ENCODE measurements around the gene KCTD3.
A peak's percentile ranks its signal among the peaks of the same experiment; 100 is the strongest.

The KCTD3 gene

DNA sequence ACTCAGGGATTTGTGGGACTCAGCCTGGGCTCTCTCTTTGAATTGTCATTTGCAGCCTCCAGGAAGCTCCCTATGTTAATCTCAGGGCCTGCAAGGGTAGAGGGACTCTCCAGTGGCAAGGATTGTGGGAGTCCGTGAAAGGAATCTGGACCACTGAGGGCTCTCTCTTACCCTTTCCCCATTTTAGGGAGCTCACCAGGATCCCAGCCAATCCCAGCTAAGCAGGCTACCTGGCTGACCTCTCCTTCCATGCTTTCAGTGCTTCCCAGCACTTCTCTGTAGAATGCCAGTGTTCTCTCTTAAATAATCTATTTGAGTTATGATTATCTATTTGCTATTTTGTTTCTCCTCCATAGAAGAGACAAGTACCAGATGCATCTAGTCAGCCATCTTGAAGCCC, 9.6 kb upstream of the KCTD3 start:
- no peak for DNase-seq

DNA sequence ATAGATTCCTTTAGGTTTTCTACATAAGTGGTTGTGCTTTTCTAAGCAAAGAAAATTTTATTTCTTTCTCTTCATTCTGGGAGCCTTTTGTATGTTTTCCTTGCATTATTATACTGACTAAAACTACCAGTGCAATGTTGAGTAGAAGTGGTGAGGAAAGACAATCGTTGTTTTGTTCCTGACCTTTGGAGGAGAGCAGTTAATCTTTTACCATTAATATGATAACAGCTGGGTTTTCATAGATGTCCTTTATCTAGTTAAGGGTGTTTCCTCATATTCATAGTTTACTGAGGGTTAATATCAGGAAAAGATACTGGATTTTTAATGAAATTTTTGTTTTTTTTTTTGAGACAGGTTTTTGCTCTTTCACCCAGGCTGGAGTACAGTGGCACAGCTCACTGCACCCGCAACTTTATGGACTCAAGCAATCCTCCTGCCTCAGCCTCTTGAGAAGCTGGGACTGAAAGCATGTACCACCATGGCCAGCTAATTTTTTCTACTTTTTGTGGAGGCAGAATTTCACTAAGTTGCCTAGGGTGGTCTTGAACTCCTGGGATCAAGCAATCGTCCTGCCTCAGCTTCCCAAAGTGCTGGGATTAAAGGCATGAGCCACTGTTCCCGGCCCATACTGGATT, 9.0 kb upstream of the KCTD3 start:
- DNase-seq, result no peak

DNA sequence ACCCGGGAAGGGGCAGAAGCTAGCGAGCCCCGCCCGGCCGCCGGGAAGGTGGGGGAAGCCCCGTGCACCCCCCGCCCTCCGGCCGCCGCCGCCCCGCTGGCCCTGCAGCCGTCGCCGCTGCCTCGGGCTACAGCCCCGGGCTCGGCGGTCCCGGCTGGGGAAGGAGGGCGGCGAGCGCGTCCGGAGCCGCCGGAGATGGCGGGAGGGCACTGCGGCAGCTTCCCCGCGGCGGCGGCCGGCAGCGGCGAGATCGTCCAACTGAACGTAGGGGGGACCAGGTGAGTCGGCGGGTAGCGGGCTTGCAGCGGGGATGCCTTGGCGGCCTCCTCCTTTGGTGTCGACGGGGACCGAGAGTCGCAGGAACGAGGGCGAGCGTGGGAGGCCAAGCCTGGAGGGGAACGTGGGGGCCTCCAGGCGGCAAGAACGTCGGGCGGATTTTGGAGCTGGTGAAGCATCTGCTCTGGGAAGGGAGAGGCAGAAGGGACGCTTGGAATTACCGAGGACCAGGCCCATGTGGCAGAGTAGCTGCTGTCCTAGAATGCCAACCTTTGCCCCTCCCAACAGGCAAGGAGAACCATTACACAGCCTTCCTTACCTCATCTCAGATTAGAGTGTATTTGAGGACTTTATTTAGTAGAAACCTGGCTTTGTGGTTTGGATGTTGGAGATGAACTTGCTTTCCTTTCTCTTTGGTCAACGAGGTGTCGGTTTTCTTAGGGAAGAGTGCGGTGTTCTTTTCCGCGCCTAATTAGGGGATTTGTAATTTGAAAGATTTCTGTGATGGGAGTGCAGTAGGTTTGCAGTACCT, 591 bp downstream of the KCTD3 start:
- DNase-seq, result peak; percentile 3 to 40

DNA sequence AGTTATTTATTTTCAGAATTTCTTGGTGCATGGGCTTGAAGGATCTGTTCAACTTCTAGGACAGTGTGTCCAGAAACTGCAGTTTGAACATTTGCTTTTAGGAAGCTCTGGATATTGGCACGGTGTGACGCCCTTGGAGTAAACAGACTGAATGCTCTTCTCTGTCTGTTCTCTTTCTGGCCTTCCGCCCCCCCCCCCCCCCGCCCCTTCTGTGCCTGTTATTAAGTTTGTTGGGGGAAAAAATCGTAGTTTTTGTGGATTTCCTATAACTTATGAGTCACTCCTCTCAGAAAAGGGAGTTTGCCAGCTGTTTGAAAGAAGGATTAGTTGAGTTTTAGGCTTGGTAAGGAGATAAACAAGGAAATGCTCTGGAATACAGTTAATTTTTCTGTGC, 1.2 kb downstream of the KCTD3 start:
- peak in 1 of 2 donors; percentile 4 for DNase-seq

DNA sequence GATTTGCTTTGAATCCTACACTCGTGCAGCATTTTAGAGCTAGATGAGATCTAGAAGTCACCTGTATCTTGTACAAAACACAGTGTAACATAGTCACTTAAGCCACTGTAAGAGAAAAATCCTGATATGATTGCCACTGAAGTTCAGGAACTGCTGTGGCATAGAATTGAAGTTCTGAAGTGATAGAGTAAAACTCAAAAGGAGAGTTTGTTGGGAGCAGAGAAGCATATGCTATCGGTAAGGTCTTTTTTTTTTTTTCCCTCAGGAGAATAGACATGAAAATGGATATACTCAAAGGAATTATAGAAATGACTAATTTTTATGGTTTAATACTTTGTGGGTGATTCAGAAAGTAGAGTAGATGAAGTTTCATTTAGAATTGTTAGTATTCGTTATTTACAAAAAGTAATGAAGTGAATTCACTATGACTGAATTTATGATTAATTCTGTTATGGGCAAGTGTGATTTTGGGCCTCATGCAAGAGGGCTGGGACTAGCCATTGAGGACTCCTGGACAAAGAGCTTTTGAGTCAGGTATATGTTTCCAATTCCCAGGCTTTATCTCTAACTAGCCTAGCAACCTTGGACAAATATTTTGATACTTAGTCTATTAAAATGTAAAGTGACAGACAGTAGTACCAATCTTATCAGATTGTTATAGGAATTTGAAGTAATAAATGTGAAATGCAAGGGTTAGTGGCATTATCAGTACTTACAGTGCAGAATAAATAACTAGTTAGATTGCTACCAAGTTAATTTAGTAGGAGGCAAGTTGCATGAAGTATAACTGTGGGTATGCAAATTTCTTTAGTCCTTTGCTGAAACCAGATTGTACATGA, 3.1 kb downstream of the KCTD3 start:
- DNase-seq, result no peak

DNA sequence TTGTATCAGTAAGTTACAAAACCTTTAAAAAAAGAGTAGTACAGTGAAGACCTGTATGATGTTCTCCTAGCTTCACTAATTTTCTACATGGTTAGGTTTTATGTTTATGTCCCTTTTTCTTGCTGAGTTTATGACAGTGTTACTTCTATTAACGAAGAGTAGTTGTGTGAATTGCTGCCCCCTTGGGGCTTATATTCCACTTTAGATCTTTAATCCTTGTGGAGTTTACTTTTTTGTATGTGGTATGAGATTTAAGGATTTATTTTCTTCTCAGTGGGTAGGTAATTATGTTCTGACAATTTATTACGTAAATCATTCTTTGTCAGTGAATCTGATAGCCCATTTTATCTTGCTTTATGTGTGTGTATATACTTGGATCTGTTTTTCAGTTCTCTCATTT, 14.8 kb downstream of the KCTD3 start:
- DNase-seq, result no peak

DNA sequence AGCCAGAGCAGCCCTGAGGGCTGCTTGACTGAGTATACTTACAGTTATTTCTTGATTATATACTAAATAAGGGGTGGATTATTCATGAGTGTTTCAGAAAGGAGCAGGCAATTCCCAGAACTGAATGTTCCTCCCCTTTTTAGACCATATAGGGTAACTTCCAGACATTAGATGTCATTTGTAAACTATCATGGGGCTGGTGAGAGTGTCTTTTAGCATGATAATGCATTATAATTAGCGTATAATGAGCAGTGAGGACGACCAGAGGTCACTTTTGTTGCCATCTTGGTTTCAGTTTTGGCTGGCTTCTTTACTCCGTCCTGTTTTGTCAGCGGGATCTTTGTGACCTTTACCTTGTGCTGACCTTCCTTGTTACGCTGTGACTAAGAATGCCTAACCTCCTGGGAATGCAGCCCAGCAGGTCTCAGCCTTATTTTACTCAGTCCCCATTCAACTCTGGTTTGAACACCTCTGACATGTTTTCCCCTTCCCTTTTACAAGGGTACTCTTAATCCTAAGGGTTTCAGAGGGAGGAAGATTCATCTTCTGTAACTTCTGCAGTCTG, 16.2 kb downstream of the KCTD3 start:
- DNase-seq, result no peak

DNA sequence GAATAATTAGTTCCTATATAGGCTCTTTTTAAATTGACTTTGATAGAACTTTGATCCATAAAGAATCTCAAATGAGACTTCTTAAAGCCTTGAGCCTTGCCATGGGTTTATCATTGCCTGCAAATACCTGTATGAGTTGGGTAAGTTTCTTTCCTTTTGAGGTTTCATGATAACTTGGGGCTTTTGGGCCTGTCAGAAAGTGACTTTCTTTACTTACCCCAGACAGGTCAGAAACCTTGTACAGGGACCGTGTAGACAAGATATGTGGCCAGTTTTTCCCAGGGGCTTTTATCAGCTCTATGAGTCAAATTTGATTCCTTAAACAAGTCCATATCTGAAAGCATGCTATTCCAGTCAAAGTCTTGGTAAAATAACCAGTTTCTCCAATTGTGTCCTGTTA, 17.3 kb downstream of the KCTD3 start:
- DNase-seq, result no peak

DNA sequence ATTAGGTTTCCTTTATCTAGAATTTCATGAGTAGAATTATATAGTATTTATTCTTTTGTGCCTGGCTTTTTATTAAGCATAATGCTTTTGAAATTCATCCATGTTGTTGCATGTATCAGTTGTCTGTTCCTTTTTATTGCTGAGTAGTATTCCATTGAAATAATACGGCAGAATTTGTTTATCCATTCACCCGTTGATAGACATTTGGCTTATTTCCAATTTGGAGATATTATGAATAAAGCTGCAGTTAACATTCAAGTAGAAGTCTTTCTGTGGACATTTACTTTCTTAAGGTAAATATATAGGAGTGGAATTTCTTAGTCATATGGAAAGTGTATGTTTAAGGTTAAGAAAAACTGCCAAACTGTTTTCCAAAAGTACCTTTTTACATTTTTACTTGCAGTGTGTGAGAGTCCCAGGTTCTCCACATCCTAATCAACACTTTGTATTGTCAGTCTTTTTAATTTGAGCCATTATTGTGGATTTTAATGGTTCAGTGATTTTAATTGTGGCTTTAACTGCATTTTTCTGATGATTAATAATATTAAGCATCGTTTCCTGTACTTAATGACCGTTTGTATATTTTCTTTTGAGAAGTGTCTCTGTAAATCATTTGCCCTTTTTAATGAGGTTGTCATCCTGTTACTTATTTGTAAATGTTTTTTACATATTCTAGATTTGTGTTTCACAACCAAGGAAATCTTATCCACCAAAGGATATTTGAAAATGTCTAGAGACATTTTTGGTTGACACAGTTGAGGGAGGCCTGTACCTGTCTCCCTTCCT, 22.7 kb downstream of the KCTD3 start:
- no peak for DNase-seq

DNA sequence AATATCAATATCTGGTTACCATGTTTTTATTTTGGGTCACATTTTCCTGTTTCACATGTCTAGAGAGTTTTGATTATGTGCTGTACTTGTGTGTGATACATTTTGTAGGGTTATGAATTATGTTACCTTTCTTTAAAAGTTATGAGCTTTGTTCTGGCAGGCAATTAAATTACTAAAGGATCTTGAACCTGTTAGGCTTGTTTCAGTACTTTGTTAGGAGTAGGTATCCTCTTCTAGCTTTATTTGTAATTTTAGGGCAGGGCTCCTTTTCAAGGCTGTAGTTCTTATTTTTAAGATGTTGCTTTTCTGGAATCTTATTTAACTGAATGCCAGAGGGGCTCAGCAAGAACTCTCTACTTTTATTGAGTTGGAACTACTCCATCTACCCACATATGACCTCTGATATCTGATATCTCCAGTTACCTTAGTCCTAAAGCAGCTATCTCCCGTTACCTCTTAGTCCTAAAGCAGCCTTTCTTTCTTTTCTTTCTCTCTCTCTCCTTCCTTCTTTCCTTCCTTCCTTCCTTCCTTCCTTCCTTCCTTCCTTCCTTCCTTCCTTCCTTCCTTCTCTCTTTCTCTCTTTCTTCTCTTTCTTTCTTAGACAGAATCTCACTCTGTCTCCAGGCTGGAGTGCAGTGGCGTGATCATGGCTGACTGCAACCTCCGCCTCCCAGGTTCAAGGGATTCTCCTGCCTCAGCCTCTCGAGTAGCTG, 23.8 kb downstream of the KCTD3 start:
- no peak for DNase-seq

DNA sequence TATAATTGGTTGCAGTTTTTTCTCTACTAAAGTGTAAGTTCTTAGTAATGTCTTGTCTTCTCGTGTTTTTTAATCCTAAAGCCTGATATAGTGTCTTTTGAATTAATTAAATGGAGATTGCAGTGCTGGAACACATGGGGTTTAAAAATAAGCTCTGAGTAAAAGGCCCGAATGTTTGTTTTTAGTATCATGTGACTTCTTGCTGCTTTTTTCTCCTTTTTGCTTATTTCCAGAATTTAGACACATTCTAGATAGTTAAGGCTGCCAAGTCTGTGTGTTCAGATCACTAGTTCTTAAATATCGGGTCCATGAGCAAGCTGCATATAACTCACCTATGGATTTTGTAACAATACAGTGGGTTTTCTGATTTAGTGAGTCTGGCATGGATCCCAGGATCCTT, 27.5 kb downstream of the KCTD3 start:
- no peak for DNase-seq

DNA sequence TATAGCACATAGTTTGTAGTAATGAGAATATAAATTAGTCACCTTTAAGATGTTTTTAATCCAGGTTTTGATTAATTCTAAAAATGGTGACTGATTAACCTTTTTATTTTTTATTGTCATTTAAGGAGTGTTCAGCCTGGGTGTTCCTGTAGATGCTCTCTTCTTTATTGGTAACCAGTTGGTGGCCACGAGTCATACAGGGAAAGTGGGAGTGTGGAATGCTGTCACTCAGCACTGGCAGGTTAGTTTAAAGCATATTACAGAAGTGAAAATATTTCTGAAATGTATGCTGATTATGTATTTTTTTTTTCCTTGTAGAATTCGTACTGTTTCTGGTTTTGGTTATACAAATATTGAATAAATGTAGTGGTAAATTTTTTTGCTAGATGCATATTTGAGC, 28.1 kb downstream of the KCTD3 start:
- DNase-seq, result peak in 1 of 2 donors; percentile 1

DNA sequence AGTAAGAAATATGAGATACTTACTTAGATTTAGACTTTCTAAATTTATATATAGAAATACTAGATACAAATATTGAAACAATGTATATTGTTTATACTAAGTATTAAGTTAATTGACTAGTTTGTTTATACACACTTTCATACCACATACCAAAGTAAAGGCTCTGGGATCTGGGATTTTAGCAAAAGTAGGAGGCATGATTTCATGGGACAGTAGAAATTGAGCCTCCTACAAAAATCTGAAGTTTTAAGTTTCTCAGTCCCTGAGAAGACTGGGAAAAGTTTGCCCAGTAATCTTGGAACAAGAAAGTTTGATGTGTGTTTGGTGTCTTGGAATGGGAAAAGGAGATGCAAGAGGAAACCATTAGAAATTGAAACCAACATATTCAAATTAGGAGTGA, 30.9 kb downstream of the KCTD3 start:
- no peak for DNase-seq

DNA sequence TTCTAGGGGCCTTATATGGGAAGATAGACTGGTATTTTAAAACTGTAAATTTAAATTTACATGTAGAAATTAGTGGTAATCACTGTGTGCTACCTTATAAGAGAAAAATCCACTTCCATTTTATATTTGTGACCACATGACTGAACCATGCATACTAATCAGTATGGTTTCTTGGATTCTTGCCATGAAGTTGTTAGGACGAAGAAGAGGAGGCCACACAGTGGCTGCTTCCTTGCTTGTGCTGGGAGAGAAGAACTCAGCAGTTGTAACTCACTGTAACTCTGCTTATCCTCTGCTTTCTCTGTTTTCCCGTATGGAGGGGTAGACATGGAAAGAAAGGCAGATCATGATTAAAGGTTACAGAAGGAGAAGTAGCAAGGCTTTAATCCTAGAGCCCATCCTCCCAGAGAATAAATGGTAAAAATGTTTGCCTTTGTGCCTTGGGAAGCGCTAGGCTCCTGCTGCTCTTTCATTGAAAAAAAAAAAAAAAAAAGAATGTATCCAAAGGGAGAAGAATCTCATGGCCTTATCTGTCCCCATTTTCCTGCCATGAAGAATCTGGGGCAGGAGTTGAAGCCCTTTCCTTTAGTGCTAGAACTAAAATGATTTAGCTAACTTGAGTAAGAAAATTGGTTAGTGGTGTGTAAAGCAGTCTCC, 32.4 kb downstream of the KCTD3 start:
- no peak for DNase-seq

DNA sequence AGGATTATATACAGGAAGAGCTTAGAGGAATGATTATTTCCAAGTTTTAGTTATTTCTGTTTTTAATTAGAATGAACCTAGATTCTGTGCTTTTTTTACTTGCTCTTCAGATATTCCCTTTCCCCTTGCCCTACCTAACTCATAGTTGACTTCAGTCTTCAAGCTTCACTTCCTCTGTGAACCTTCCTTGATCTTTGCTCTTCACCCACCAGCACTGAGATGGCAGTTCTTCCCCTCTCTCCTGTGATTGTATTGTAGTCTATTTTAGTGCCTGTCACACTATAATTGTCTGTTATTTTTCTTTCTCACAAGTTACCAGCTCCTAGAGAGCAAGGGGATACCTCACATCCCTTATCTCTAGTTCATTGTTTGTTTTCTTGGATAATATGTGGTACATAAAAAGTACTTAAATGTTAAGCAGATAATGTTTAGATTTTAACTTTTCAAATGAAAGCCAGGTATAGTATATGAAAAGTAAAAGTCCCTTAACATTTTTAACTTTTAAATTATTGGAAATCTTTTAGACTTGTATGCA, 33.2 kb downstream of the KCTD3 start:
- DNase-seq, result no peak

DNA sequence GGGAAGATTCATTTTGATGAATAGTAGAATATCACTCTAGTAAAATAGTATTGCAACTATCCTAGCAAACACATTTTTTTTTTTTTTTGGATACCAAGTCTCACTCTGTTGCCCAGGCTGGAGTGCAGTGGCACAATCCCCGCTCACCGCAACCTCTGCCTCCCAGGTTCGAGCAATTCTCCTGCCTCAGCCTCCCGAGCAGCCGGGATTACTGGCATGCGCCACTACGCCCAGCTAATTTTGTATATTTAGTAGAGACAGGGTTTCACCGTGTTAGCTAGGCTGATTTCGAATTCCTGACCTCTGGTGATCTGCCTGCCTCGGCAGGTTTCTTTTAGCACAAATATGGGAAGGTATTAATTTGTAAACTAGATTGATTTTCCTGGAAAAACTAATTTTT, 33.8 kb downstream of the KCTD3 start:
- DNase-seq, result no peak

DNA sequence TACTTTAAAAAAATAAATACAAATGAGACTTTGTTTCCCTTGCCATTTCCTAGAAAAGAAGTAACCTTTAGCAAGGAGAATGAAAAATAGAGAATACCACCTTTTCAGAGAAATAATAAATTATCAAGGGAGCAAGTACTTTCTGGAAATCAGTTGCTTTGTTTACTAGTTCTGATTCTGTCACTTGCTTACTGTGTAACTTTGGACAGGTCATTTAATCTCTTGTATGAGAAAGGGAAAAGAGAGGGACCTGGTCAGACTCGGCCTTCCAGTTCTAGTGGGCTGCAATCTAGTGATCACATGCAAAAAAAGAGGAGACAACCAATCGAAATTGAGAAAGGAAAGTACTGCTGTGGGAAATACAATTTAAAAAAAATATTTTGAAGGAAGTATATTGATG, 34.2 kb downstream of the KCTD3 start:
- DNase-seq, result no peak

DNA sequence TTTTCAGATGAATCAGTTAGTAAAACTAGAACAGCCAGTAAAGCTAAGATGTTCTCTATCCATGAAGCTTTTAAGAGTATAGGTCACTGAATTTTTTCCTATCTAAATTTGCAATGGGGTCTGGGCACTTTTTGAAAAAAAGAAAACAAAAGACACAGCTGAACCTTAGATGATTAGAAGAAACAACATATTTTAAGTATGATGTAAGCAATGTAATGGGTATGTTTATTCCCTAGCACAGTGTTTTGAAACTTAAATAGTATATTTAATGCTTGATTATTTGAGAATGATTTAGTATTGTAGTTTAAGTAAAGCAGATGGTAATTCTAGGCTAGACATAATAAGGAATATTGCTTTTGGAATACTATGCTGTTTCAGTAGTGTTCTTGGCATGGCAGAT, 36.2 kb downstream of the KCTD3 start:
- DNase-seq, result no peak

DNA sequence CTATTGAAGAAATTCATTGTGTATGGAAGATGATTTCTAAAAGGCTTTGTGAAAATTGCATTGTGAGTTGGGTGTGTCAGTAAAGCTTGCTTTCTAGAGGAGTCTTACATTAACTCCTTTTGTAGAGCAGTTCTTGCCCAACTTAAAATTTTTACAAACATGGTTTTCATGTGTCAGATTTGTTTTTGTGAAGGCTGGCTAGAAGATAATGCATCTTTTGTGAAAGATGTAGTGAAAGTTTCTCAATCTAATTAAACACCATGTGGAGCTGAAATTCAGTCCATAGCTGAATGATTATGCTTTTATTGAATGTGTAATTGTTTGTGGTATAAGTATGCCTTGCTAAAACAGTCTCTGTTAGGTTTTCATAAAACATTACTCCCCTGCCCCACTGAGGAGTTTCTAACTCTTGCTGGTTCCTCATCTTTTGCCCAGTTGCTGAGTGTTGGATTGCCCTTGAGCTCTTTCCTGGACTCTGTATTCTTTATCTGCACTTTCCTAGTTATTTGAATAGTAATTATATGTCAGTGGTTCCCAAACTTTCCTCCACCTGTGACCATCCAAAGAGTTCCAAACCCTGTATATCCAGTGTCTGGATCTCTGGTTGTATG, 38.0 kb downstream of the KCTD3 start:
- DNase-seq, result no peak

DNA sequence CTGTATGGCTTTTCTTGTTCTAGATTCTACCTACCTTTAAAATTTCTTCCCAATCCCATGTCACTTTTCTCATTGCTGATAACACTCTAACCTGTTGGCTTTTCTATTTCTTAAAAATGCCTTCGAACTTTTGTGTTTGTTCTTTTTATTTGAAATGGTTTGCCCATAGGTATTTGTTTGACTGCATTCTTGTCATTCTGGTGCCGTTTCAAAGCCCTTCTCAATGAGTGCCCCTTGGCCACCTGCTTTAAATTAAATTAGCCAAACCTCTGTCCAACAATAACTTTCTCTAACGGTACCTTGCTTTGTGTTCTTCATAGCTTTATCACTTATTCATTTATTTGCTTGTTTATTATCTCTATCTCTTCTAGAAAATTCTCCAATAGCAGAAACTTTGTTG, 38.9 kb downstream of the KCTD3 start:
- DNase-seq, result no peak

Measured in inflammatory macrophage (primary cell).